CD14-positive monocyte (primary cell): Measurements from ENCODE around the gene GARNL3. TPM values are rescaled to one million over a fixed set of nuclear protein-coding genes. Genes with fewer than 3 reads are reported as not detected.

ENCODE experiments used
- DNase-seq, 3 donors: peaks; one replicate each; pipeline ENCODE4 v3.0.0-alpha.2; 2011 to 2022
- H2AFZ ChIP-seq: 2 replicates; pipeline ENCODE4 v1.6.0; 2012; ENCODE audit warnings: mild to moderate bottlenecking, low read depth, low read length, inconsistent platforms; ENCODE audit not compliant: insufficient read depth, poor library complexity, severe bottlenecking
- H3K27ac ChIP-seq, 2 donors: 1 replicate in 1 of 2; 2 replicates in 1 of 2; pipeline ENCODE4 v1.5.1; 2012 to 2013; ENCODE audit warnings: low read length in 2 of 2, control low read depth in 1 of 2, inconsistent platforms in 1 of 2, low read depth in 1 of 2, mild to moderate bottlenecking in 1 of 2
- H3K27me3 ChIP-seq, 2 donors: one replicate each; pipeline versions ENCODE4 v1.6.0 to v1.6.1; 2011 to 2013; ENCODE audit warnings: low read length in 2 of 2; ENCODE audit not compliant: control insufficient read depth in 2 of 2, insufficient read depth in 2 of 2
- H3K36me3 ChIP-seq, 2 donors: replicated peaks in 1 of 2; 1 replicate in 1 of 2; 2 replicates in 1 of 2; pipeline versions ENCODE4 v1.5.1 to v1.6.1; 2012 to 2013; ENCODE audit warnings: low read length in 2 of 2, control low read depth in 1 of 2, inconsistent platforms in 1 of 2, mild to moderate bottlenecking in 1 of 2; ENCODE audit not compliant: insufficient read depth in 2 of 2, control insufficient read depth in 1 of 2
- H3K4me1 ChIP-seq, 2 donors: 1 replicate in 1 of 2; 2 replicates in 1 of 2; pipeline versions ENCODE4 v1.5.1 to v1.6.1; 2012 to 2013; ENCODE audit warnings: low read length in 2 of 2, control low read depth in 1 of 2, inconsistent platforms in 1 of 2, mild to moderate bottlenecking in 1 of 2, moderate library complexity in 1 of 2; ENCODE audit not compliant: insufficient read depth in 2 of 2, control insufficient read depth in 1 of 2
- H3K4me2 ChIP-seq: replicated peaks from 2 replicates; pipeline ENCODE3; 2012; ENCODE audit warnings: low read length, moderate library complexity, mild to moderate bottlenecking; ENCODE audit not compliant: poor library complexity, severe bottlenecking; ENCODE audit errors: extremely low read depth
- H3K4me3 ChIP-seq, 3 experiments: fragments of 200-600 bp in 1 of 3; sonication (generic) in 1 of 3; replicated peaks in 1 of 3; 1 replicate in 2 of 3; 2 replicates in 1 of 3; pipeline ENCODE4 v1.5.1; 2011 to 2013; ENCODE audit warnings: low read length in 3 of 3, mild to moderate bottlenecking in 3 of 3, control low read depth in 2 of 3, low read depth in 2 of 3, inconsistent platforms in 1 of 3, moderate library complexity in 1 of 3
- H3K79me2 ChIP-seq: 2 replicates; pipeline ENCODE4 v1.6.0; 2012; ENCODE audit warnings: mild to moderate bottlenecking, control low read depth, inconsistent platforms, low read length, moderate library complexity; ENCODE audit not compliant: insufficient read depth
- H3K9ac ChIP-seq: 2 replicates; pipeline ENCODE4 v1.6.0; 2017; ENCODE audit warnings: low read length, mild to moderate bottlenecking; ENCODE audit not compliant: insufficient read depth, poor library complexity, severe bottlenecking
- H3K9me3 ChIP-seq, 2 donors: replicated peaks in 1 of 2; 1 replicate in 1 of 2; 2 replicates in 1 of 2; pipeline versions ENCODE4 v1.5.1 to v1.6.1; 2012 to 2013; ENCODE audit warnings: low read length in 2 of 2, control low read depth in 1 of 2; ENCODE audit not compliant: control insufficient read depth in 1 of 2, insufficient read depth in 1 of 2
- H4K20me1 ChIP-seq: 2 replicates; pipeline ENCODE4 v1.6.0; 2012; ENCODE audit warnings: mild to moderate bottlenecking, low read length, control low read depth, moderate library complexity; ENCODE audit not compliant: insufficient read depth
- H3K27ac Mint-ChIP-seq, 7 donors: one replicate each; pipeline ENCODE4 v1.8.0; 2020; ENCODE audit warnings: mild to moderate bottlenecking in 7 of 7, mixed read lengths in 7 of 7, moderate library complexity in 6 of 7, inconsistent platforms in 2 of 7
- H3K27me3 Mint-ChIP-seq, 3 donors: one replicate each; pipeline ENCODE4 v1.8.0; 2021 to 2022; ENCODE audit warnings: low read depth in 3 of 3, mild to moderate bottlenecking in 3 of 3, mixed read lengths in 3 of 3, moderate library complexity in 3 of 3, inconsistent platforms in 1 of 3
- H3K36me3 Mint-ChIP-seq, 2 donors: one replicate each; pipeline ENCODE4 v1.8.0; 2020; ENCODE audit warnings: mixed read lengths in 2 of 2, inconsistent platforms in 1 of 2, mild to moderate bottlenecking in 1 of 2
- H3K4me1 Mint-ChIP-seq: one replicate; pipeline ENCODE4 v1.8.0; 2020; ENCODE audit warnings: mild to moderate bottlenecking, mixed read lengths
- H3K4me3 Mint-ChIP-seq, 2 donors: one replicate each; pipeline ENCODE4 v1.8.0; 2020; ENCODE audit warnings: mild to moderate bottlenecking in 2 of 2, mixed read lengths in 2 of 2, moderate library complexity in 1 of 2
- H3K9me3 Mint-ChIP-seq, 7 donors: one replicate each; pipeline ENCODE4 v1.8.0; 2020 to 2022; ENCODE audit warnings: mixed read lengths in 7 of 7, mild to moderate bottlenecking in 6 of 7, moderate library complexity in 6 of 7, inconsistent platforms in 2 of 7
- WGBS: methylation state at CpG from one replicate; pipeline ENCODE4 v1.1.5; 2013; ENCODE audit warnings: missing lambda C conversion rate; ENCODE audit not compliant: insufficient coverage; 5-methylcytosine and 5-hydroxymethylcytosine counted together
- intact Hi-C, 2 donors: fragments of 100-400 bp; cut with micrococcal nuclease; formaldehyde crosslinking; loops; one replicate each; pipeline versions ENCODE4 v1.15.0 to v1.15.1; 2023
- polyA minus RNA-seq: library from RNA; depleted of rRNA, polyadenylated mRNA; stranded (reverse); fragments of >200 nt; gene quantifications from 2 replicates; pipeline ENCODE4 v1.2.3, GENCODE V29; 2012
- polyA plus RNA-seq, 3 donors: library from polyadenylated mRNA; depleted of rRNA in 1 of 3; unstranded in 2 of 3; stranded (reverse) in 1 of 3; fragments of 300-500 nt in 2 of 3; fragments of >200 nt in 1 of 3; fragmentation: Illumina TruSeq in 2 of 3; gene quantifications; 1 replicate in 2 of 3; 2 replicates in 1 of 3; pipeline ENCODE4 v1.2.3, GENCODE V29; 2012 to 2021
- total RNA-seq, 12 experiments: library from RNA in 1 of 12; stranded (reverse) in 1 of 12; fragments of 120-200 nt in 1 of 12; gene quantifications; one replicate each; pipeline ENCODE4 v1.2.4 and lab custom pipeline; 2013 to 2026; ENCODE audit warnings: mixed read lengths in 6 of 12, inconsistent platforms in 1 of 12
- TF ChIP-seq, protein P1 (sequence below): fragments of 200-600 bp; IDR thresholded peaks from one replicate; pipeline ENCODE4 v1.8.0; 2022; ENCODE audit warnings: antibody characterized with exemption, mild to moderate bottlenecking

GARNL3 gene
- total RNA-seq (2013), result 0.98 TPM
- polyA plus RNA-seq (1 to 10 TPM in 1 of 3 donors, under 1 TPM in 2; 0.39 to 1.5 (median 0.94) TPM), polyA minus RNA-seq (1.1 and 1.4 TPM in 2 replicates), total RNA-seq (lab: John Stamatoyannopoulos, UW) (0.42 to 5.4 (median 0.86) reads per million in 11 experiments)

DNA sequence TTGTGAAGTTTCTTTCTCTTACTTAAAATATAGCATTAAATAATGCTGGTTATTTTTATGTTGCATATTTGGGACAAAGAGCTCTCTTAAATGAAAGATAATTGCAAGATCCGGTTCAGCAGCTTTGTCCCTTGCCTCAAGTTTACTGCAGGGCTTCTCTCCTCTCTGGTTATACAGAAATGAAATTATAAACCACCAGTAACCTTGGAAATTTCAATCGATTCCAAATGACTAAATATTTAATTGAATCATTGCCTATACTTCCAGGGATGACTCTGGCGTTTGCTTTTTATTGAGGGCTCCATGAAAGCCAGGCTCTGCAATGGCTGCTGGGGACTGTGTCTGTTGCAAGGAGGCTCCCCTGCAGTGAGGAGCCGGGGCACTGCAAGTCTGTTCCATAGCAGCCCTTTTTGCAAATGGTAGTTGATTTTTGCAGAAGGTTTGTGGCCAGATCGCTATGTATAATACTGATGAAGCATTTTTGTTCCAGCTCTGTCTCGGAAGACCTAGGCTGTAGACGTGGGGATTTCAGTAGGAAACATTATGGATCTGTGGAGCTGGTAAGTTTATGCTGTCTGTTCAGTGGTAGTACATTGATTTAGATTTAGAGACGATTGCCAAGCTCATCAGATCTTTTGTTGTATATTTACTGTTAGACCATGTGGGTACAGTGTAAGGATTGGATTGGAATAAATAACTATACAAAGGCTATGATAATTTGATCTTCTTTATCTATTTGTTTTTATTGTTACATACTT, at the start of gene GARNL3:
GARNL3 (plus strand) TSS at position 313 of the 758 bp plus-strand sequence; CDS start at position 417, 104 bp downstream.
- TF ChIP-seq, protein P1, sequence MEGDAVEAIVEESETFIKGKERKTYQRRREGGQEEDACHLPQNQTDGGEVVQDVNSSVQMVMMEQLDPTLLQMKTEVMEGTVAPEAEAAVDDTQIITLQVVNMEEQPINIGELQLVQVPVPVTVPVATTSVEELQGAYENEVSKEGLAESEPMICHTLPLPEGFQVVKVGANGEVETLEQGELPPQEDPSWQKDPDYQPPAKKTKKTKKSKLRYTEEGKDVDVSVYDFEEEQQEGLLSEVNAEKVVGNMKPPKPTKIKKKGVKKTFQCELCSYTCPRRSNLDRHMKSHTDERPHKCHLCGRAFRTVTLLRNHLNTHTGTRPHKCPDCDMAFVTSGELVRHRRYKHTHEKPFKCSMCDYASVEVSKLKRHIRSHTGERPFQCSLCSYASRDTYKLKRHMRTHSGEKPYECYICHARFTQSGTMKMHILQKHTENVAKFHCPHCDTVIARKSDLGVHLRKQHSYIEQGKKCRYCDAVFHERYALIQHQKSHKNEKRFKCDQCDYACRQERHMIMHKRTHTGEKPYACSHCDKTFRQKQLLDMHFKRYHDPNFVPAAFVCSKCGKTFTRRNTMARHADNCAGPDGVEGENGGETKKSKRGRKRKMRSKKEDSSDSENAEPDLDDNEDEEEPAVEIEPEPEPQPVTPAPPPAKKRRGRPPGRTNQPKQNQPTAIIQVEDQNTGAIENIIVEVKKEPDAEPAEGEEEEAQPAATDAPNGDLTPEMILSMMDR, result no peak
- H3K9me3 Mint-ChIP-seq, result peaks cover 0 to 5% (median 0%) of the 10 kb centered on the region in 7 donors
- H3K4me1 Mint-ChIP-seq, result no peaks in the 10 kb centered on the region
- peaks cover 0 to 2% of the 10 kb centered on the region in 2 donors for H3K27me3 ChIP-seq
- no peak within 1 kb of the TSS for H3K4me3 ChIP-seq
- H2AFZ ChIP-seq, result no peak within 1 kb of the TSS
- intact Hi-C loops, result no loop called here
- H3K36me3 ChIP-seq, result no peaks in the 10 kb centered on the region
- no peak for DNase-seq
- no peaks in the 10 kb centered on the region for H3K9me3 ChIP-seq
- no peaks in the 10 kb centered on the region for H3K79me2 ChIP-seq
- H3K4me2 ChIP-seq, result no peak within 1 kb of the TSS
- no peak within 1 kb of the TSS for H3K27ac Mint-ChIP-seq
- no peaks in the 10 kb centered on the region for H3K4me1 ChIP-seq
- no peak within 1 kb of the TSS for H3K27ac ChIP-seq
- H3K36me3 Mint-ChIP-seq, result no peaks in the 10 kb centered on the region
- H3K4me3 Mint-ChIP-seq, result no peak within 1 kb of the TSS
- 96% methylated on average over 4 of the region's 8 CpGs for WGBS
- H4K20me1 ChIP-seq, result no peaks in the 10 kb centered on the region
- no peak within 1 kb of the TSS for H3K9ac ChIP-seq
- peaks cover 0 to 3% (median 1%) of the 10 kb centered on the region in 3 donors for H3K27me3 Mint-ChIP-seq

- no peak overlapping the region for H3K4me2 ChIP-seq
- H3K36me3 ChIP-seq, result no peaks in the 10 kb centered on the region
- H4K20me1 ChIP-seq, result no peaks in the 10 kb centered on the region
- 95% methylated on average over 13 of the region's 14 CpGs for WGBS
- H3K9me3 ChIP-seq, result no peaks in the 10 kb centered on the region
- TF ChIP-seq, protein P1, result no peak
- H3K4me3 ChIP-seq, result no peak overlapping the region
- Mint-ChIP-seq H3K9me3 (no peaks in the 10 kb centered on the region), H3K27ac (no peak overlapping the region), H3K36me3 (no peaks in the 10 kb centered on the region), H3K4me1 (peaks cover 8% of the 10 kb centered on the region), H3K4me3 (no peak overlapping the region), H3K27me3 (peaks cover 4 to 10% (median 7%) of the 10 kb centered on the region in 3 donors)
- peaks cover 5 to 6% of the 10 kb centered on the region in 2 donors for H3K4me1 ChIP-seq
- no peak for DNase-seq
- H3K79me2 ChIP-seq, result no peaks in the 10 kb centered on the region
- no peaks in the 10 kb centered on the region for H3K27me3 ChIP-seq
- H3K27ac ChIP-seq, result no peak overlapping the region
- no peak overlapping the region for H3K9ac ChIP-seq
- intact Hi-C loops, result no loop called here
- no peak overlapping the region for H2AFZ ChIP-seq
Observed at GRCh38 chr9:127215268-127216209, 49.0 kb upstream of the GARNL3 start.
